NT2/D1 (cell line): Measurements from ENCODE around the gene ZNF202.

Experiments
- SUZ12 ChIP-seq: IDR thresholded peaks from 2 replicates; pipeline ENCODE4 v1.6.1; 2011; ENCODE audit not compliant: insufficient read length, insufficient read depth; ENCODE audit errors: extremely low read depth
- YY1 ChIP-seq: IDR thresholded peaks from 2 replicates; pipeline ENCODE4 v1.6.1; 2011; ENCODE audit not compliant: insufficient read length, insufficient read depth

DNA sequence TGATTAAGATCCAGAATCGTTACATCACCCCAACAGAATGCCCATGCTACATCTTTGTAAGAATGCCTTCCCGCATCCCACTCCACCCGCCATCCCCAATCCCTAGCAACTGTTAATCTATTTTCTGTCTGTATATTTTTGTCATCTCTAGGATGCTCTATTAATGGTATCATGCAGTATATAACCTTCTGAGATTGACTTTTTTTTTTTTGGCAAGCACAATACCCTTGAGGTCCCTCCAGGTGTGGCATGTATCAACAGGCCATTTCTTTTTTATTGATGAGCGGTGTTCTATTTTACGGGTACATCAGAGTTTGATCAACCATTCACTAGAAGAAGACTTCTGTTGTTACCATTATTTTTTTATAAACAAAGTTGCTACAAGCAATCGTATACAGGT is 56.9 kb downstream of the ZNF202 start:
- TF ChIP-seq YY1 (no peak), SUZ12 (no peak)
